ENCODE data around the gene SRPK2.

DNA sequence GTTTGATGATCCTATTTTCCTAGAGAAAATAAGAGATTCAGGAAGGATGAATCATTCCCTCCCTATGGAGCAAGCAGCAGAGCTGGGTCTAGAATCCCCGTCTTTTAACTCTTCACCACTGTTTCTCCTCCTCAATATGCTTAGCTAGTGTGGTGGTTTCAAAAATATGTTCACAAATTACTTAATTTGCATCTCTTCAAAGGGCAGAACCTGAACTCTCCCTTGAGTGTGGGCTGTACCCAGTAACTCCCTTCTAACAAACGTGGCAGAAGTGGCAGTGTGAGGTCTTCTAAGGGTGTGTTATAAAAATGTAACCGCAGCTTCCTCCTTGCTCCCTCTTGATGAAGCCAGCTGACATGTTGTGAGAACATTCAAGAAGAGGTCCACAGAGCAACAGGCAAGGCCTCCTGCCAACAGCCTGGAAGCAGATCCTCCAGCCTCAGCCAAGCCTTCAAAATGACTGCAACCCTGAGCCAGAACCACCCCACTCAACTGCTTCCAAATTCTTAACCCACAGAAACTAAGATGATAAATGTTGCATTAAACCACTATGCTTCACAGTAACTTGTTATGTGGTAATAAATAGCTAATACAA is 36.6 kb downstream of the SRPK2 start:
- TF ChIP-seq POLR2A (IDR thresholded peaks at IDR 0.05; ENCODE audit: extremely low read depth, insufficient read length), result no peak
- TF ChIP-seq, protein P1, sequence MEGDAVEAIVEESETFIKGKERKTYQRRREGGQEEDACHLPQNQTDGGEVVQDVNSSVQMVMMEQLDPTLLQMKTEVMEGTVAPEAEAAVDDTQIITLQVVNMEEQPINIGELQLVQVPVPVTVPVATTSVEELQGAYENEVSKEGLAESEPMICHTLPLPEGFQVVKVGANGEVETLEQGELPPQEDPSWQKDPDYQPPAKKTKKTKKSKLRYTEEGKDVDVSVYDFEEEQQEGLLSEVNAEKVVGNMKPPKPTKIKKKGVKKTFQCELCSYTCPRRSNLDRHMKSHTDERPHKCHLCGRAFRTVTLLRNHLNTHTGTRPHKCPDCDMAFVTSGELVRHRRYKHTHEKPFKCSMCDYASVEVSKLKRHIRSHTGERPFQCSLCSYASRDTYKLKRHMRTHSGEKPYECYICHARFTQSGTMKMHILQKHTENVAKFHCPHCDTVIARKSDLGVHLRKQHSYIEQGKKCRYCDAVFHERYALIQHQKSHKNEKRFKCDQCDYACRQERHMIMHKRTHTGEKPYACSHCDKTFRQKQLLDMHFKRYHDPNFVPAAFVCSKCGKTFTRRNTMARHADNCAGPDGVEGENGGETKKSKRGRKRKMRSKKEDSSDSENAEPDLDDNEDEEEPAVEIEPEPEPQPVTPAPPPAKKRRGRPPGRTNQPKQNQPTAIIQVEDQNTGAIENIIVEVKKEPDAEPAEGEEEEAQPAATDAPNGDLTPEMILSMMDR (IDR thresholded peaks at IDR 0.05; ENCODE audit: low read depth, low read length), result no peak

All from NB4 (cell line).